ENCODE measurements around the gene TMEM205.
A peak's percentile ranks its signal among the peaks of the same experiment; 100 is the strongest.
"Not testable (repeated sequence)": the region's sequence is repeated elsewhere in the genome, so short reads cannot be mapped to it uniquely, and the experiment has no call there.

The TMEM205 gene

GRCh38 chr19:11346104-11346940 lies at the start of gene TMEM205, which contains the start of gene CCDC159:
TSS of gene TMEM205 (minus strand) at chr19:11346268. CDS start at chr19:11345619, 649 bp downstream.
TSS of gene CCDC159 (plus strand) at chr19:11346519. CDS start at chr19:11346607, 88 bp downstream.
- peak; percentile 99 for DNase-seq (ENCODE audit: low spot score)

GRCh38 chr19:11390933-11391680 lies 45.0 kb upstream of the TMEM205 start:
- DNase-seq (ENCODE audit: low spot score) = no peak

DNA sequence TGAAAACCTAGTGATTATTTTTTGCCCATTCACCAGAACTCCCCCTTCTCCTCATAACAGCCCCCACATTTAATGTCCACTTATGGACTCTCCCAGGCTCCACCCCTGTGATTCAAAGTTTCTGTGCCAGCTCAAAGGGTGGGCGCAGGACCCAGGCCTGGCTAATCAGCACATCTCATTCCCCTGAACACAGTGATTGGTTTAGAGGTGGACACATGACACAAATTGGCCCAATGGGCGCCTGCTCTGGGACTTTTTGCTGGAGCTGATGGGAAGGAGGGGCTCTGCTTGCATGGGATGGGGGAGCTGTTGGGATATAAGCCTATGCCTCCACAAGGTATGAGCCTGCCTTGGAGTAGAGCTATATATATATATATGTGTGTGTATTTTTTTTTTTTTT lies 44.3 kb upstream of the TMEM205 start:
- DNase-seq (ENCODE audit: low spot score) = no peak

GRCh38 chr19:11387162-11388034 lies 41.3 kb upstream of the TMEM205 start:
- no peak for DNase-seq (ENCODE audit: low spot score)

DNA sequence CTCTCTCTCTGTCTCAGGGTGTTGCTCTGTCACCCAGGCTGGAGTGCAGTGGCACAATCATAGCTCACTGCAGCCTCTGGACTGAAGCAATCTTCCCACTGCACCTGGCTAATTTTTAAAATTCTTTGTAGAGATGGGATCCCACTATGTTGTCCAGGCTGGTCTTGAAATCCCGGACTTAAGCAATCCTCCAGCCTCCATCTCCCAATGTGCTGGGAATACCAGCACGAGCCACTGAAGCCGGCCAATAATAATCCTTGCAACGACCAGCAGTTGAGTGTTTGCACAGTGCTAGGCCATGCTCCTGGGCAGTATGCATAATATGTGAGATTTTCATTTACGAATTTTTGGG lies 38.7 kb upstream of the TMEM205 start:
- DNase-seq (ENCODE audit: low spot score) = no peak

- no peak for DNase-seq (ENCODE audit: low spot score)
Measured at GRCh38 chr19:11383706-11384048, 37.6 kb upstream of the TMEM205 start.

- DNase-seq (ENCODE audit: low spot score) = no peak
Measured at GRCh38 chr19:11382898-11383705, 37.0 kb upstream of the TMEM205 start.

DNA sequence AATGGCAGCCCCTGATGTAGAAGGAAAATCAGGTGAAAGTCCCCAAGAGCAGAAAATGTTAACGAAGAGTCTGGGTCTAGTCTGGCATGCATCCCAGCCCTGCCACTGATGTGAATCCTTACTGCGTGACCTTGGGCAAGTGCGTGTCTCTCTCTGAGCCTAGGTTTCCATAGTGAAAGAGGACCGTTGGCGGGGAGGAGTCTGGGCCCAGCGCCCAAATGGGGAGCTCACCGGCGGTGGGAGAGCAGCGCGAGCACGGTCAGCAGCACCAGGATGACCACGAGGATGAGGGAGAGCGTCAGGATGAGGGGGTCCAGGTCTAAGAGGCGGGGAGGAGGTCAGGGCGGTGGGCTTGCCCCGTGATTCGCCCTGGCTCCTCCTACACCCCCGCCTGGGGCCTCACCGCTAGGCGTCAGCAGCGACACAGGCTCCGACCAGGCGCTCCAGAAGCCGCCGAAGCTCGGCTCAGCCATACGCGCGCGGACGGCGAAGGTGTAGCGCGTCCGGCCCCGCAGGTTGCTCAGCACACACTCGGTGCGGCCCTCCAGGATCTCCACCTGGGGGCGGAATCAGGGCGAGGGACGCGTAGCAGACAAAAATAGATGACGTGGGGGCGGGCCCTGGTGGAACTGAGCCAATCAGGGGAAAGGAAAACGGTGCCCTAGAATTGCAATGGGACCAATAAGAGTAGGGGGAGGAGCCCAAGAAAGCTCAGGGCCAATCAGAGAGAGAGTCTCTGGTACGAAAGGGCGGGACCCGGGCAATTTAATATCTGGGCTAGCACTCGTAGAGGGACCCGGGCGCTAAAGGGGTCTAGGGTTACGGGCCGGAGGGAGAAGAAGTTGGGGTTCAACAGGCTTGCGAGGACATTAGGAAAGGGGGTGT lies 34.8 kb upstream of the TMEM205 start:
- peak; percentile 95 for DNase-seq (ENCODE audit: low spot score)

DNA sequence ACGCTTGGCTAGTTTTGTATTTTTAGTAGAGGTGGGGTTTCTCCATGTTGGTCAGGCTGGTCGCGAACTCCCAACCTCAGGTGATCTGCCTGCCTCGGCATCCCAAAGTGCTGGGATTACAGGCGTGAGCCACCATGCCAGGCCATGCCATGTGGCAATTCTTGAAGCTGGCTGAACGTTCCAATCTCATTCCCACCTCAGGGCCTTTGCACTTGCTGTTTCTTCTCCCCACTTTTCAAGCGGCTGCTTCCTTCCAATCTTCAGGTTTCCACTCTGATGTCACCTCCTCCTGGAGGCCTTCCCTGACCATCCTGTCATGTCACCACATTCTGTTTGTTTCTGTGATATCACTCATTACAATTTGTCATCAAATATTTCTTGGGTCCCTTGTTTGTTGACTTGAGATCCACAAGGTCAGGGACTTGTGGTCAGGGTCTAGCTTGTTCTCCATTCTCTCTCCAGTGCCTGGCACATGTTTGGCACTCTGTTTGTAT lies 33.8 kb upstream of the TMEM205 start:
- DNase-seq (ENCODE audit: low spot score) = no peak

GRCh38 chr19:11379269-11379845 lies 33.3 kb upstream of the TMEM205 start:
- not testable (repeated sequence) for DNase-seq (ENCODE audit: low spot score)

DNA sequence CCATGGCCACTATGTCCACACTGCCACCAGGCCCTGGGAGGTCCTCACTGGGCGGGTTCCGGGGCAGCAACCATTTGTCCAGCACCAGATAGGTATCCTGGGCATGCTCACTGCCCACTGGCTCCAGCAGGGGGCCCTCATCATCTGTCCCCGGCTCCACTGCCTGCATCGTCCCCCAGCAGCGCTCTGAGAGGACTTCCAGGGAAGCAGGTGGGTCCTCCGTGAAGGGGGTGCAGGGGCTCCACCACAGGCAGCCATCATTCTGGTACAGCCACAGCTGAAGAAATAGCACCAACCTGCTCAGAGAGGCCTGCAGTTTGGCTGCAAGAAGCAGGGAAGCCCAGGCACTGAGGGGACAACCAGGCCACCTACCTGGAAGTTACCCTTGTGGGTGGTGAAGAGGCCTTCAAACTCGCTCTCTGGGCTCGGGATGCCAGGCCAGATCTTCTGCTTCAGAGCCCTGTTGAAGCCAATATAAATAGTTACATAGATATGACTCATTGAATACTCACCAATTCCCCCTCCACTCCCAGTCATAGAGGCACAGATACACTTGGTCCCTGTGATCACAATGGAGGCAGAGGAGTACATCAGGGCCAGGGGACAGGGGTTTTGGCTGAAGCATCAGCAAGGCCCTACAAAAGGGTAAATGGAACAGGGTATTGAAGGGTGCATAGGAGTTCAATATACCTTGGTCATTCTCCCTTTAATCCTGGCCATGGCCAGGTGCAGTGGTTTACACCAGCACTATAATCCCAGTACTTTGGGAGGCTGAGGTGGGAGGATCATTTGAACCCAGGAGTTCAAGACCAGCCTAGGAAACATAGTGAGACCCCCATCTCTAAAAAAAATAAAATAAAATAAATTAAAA lies 32.5 kb upstream of the TMEM205 start:
- no peak for DNase-seq (ENCODE audit: low spot score)

GRCh38 chr19:11377756-11378155 lies 31.7 kb upstream of the TMEM205 start:
- DNase-seq (ENCODE audit: low spot score) = no peak

- DNase-seq (ENCODE audit: low spot score) = no peak
Measured at GRCh38 chr19:11377237-11377636, 31.2 kb upstream of the TMEM205 start.

GRCh38 chr19:11375143-11375948 lies 29.3 kb upstream of the TMEM205 start:
- DNase-seq (ENCODE audit: low spot score) = no peak

DNA sequence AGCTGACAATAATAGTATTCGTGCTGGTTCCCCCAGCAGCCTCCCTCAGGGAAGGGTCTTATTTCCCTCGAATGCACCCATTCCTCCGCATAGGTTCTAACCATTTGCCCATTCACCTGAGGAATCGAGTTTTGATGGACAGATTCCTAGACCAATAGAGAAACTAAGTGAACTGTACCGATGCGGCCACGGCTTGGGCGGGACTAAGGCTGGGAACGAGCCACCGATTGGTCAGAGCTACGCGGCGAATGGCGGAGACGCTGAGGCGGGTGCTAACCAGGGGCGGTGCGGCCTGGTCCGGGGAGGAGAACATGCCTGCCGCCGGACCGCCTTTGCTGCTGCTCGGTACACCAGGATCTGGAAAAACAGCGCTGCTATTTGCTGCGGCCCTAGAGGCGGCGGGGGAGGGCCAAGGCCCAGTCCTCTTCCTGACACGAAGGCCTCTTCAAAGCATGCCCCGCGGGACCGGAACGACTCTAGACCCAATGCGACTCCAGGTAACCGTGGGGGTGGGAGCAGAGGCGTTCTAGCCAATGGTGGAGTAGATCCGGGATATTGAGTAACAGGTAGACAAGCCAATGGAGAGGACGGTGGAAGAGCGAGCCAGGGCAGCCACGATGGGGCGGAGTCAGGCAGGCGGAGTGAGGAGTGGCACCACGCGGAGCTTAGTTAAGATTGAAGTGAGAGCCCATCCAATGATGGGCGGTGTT lies 28.5 kb upstream of the TMEM205 start, which contains the start of gene SWSAP1:
TSS of gene SWSAP1 (plus strand) at position 234 of the 710 bp plus-strand sequence. CDS start at position 249, 15 bp downstream.
- DNase-seq (ENCODE audit: low spot score) = peak; percentile 100

GRCh38 chr19:11373885-11374432 lies 27.9 kb upstream of the TMEM205 start:
- DNase-seq (ENCODE audit: low spot score) = no peak

All from globus pallidus (tissue), 1 donor.